ENCODE results near the gene FIBCD1. TPM values are rescaled to one million over a fixed set of nuclear protein-coding genes. Genes with fewer than 3 reads are reported as not detected.

Gene FIBCD1
- total RNA-seq, 4 donors from 2014 or later: 4.2 TPM; not detected in 3

DNA sequence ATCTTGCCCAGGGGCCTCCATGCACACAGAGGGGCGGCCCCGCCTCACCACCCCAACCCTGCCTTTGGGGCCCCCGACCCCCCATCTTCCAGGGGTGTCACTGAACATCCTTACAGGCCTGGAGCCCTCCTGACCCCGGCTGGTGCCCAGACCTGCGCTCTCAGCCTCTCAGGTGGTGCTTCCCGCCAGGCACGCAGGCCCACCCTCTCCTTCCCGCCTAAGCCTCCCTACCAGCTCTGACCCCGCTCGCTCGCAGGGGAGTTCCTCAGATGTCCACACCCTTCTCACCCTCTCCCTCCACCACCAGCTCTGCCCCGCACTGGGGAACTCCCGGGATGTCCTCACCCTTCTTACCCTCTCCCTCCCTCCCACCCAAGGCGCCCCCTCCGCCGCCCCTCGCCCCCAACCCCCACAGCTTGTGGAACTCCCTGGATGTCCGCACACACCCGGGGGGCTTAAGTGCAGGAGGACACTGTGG is 30.1 kb downstream of the FIBCD1 start:
- TF ChIP-seq, protein P1, sequence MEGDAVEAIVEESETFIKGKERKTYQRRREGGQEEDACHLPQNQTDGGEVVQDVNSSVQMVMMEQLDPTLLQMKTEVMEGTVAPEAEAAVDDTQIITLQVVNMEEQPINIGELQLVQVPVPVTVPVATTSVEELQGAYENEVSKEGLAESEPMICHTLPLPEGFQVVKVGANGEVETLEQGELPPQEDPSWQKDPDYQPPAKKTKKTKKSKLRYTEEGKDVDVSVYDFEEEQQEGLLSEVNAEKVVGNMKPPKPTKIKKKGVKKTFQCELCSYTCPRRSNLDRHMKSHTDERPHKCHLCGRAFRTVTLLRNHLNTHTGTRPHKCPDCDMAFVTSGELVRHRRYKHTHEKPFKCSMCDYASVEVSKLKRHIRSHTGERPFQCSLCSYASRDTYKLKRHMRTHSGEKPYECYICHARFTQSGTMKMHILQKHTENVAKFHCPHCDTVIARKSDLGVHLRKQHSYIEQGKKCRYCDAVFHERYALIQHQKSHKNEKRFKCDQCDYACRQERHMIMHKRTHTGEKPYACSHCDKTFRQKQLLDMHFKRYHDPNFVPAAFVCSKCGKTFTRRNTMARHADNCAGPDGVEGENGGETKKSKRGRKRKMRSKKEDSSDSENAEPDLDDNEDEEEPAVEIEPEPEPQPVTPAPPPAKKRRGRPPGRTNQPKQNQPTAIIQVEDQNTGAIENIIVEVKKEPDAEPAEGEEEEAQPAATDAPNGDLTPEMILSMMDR (IDR thresholded peaks at IDR 0.05; ENCODE audit: low read depth): no peak

DNA sequence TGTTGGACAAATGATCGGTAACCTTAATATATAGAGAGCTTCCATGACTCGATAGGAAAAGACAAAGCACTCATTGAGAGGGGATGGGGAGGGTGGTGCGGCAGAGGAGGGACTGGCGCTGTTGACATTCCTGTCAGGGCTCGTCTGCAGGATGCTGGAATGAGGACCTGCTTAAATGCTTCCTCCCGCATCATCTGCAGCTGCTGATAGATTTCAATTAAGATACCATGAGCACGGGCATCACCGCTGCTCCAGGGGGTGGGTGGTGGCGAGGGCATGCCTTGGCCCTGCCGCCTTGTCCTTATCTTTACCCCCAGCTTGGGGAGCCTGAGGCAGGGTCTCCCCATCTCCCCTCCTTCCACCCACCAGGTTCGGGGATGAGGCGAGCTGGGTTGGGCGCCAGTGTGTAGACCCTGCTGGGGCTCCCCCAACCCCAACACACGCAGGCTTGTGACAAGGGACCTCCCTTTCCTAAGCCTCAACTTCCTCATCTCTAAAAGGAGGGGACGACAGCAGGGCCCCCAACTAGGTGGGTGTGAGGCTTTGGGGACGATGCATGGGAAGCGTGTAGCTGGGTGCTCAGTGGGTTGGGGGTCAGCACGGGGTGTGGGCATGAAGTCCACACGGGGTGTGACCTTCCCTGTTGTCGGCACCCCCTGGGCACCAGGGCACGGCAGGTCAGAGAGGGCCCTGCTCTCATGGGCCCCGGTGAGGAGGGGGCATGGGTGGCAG is 30.7 kb downstream of the FIBCD1 start:
- TF ChIP-seq, protein P1 (IDR thresholded peaks at IDR 0.05; ENCODE audit: low read depth): no peak

DNA sequence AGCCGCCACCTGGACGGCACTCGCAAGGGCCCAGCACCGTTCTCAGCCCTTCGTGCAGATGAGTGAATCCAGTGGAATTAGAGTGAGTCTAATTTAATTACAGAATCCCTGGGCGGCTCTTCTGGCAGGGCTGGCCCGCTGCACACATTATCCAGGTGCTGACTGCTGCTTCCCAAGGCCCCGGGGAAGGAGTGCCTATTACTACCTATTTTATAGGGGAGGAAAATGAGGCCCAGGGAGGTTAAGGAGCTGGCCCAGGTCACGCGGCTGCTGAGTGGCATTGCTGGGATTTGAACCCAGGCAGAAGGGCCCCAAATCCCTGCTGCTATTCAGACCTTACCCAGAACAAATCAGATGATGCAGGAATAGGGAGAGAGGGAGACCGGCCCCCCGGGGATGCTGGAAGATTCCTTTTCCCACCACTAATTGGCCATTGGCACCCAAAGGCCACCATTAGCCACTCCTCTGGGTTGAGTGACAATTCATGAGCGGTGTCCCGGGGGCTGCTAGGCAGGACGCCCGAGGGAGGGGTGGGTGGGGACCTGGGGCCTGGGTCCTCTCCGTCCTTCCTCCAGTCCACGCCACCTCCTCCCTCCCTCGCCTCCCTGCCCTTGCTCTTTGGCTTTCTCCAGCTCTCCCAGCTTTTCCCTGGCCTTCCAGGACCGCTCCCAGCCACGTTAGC is 32.2 kb downstream of the FIBCD1 start:
- TF ChIP-seq, protein P1 (IDR thresholded peaks at IDR 0.05; ENCODE audit: low read depth): no peak

DNA sequence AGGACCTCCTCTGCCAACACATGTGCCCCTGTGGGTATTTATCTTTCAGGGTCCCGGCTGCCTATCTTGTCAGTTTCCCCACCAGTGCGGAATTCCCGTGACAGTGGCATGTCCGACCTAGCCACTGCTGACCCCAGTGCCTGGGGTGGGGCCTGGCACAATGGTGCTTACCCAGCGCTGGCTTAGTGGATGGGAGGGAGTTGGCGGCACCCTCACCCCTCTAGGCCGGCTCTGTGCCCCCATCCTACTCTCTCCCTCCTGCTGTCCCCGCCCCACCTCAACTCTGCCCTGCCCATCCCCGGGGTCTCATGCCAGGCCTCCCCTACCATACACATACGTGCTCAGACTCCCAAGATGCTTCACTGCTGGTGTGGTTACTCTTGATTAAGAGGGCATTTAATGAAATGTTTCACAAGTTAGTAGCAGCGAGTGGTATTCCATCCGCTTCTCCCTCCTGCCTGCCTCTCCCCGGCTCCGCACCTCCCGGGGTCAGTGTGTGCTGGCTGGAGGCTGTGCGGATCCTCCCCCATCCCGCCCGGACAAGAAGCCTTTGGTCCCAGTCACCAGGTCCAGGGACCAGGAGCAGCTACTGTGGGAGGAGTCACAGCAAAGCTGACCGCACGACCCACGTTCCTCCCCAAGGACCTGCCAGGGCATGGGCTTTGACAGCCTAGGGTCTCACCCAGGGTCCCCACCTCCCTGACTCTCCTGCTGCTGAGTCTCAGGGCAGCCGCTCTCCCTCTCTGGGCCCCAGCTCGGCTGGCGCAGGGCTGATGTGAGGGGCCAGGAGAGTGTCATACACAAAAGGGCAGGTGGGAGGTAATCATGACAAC is 32.9 kb downstream of the FIBCD1 start:
- TF ChIP-seq, protein P1 (IDR thresholded peaks at IDR 0.05; ENCODE audit: low read depth): no peak

DNA sequence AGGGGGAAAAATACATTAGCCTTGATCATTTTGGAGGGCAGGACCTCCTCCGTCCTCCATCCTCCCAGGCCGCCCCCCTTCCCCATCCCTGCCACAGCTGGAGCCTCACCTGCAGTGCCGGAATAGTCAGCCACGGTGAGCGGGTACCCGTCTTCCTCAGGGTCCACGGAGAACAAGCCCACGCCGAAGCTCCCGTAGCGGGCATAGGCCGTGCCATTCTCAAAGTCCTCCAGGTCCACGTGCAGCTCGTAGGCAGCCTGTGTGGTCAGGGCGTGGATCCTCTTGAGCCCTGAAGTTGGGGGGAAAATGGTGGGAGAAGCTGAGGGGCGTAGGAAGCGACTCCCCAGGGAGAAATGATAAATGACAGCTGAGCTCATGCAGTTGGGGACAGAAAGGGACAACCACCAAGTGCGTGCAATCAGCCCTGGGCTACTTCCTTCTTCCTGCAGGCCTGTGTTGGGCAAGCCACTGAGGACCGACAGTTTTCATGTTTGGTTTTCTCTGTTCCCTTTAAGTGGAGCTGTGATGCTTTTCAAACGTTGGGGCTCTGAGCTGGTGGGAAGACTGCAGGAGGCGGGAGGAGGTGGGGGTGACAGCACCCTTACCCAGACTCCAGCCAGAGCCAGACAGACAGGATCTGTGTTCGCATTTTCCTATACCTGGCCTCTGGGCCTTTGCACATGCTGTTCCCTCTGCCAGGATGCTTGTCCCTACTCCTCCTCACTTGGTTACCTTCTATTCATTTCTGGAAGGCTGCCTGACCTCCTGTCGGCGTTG is 33.7 kb downstream of the FIBCD1 start:
- TF ChIP-seq, protein P1 (IDR thresholded peaks at IDR 0.05; ENCODE audit: low read depth): no peak

DNA sequence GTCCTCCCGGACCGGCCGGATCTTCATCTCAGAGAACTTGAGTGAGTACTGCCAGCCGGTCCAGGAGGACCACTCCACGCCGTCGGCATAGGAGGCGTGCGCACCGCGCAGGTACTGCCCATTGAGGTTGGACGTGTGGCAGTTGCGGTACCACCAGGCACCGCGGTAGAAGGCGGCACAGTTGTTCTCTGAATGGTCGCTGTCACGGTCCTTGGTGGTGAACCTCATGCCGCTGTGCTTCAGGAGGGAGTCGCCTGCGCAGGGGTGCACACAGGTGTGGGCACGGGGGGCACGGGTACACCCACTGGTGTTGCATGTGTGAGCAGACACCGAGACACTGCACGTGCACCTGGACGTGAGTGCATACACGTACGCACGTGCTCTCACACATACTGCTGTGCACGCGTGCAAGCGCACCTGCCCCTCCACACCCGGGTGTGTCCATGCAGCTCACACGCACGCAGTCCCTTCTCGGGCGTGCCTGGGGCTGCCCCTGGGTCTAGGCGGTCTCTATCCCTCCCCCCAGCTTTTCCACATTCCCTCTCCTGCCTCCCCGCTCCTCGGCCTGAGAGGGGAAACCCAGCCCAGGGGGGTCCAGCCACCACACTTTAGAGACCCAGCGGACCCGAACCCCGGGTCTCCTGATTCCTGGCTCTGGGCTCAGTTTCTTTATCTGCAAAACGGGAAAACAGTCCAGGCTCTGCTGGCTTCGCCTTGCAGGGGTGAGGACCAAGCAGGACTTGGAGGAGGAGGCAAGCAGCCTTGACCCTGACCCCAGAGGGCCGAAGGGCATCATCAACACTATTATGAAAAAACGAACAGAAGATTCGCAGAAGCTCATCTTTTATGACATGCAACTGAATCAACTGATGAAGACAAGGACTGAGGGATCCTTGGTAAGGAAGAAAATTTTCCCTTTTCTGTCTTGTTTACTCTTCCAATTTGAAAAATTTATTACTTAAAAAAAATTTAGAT is 34.7 kb downstream of the FIBCD1 start:
- TF ChIP-seq, protein P1 (IDR thresholded peaks at IDR 0.05; ENCODE audit: low read depth): no peak
